Left renal pelvis (tissue), 4 donors: Measurements from ENCODE around the gene CXCL3. TPM values are rescaled to one million over a fixed set of nuclear protein-coding genes. Genes with fewer than 3 reads are reported as not detected.

Source experiments
- DNase-seq, 4 donors: peaks; one replicate each; pipeline ENCODE4 v3.0.0-alpha.2; 2013; ENCODE audit warnings: low read depth in 4 of 4, low spot score in 3 of 4
- polyA plus RNA-seq, 4 donors: library from polyadenylated mRNA; unstranded; fragments of 120-200 nt; gene quantifications; one replicate each; pipeline ENCODE4 v1.2.1, GENCODE V29; 2013; ENCODE audit not compliant: insufficient read length in 4 of 4

The CXCL3 gene
- polyA plus RNA-seq, 4 donors: 0.12 to 1.8 (median 0.17) TPM

- no peak for DNase-seq
These were observed 17.8 kb upstream of the CXCL3 start for GRCh38 chr4:74056114-74056857.

- no peak for DNase-seq
These were observed 17.0 kb upstream of the CXCL3 start for GRCh38 chr4:74055498-74055897.

DNA sequence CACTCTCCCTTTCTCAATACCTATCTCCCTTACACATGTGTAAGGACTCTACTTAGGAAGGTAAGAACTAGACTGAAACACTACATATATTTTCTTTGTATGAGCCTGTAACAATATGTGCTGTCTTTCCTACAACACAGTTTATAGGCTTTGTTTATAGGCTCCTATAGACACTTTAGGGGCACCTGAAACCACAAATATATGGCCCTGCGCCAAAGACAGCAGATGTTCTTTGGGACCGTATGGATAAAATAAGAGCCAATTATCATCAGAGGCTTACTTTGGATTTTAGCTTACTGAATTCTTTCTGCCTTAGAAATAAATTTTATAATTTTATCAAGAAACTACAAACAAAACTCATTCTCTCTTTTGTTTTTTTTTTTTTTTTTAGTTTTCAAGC lies 16.6 kb upstream of the CXCL3 start:
- no peak for DNase-seq

DNA sequence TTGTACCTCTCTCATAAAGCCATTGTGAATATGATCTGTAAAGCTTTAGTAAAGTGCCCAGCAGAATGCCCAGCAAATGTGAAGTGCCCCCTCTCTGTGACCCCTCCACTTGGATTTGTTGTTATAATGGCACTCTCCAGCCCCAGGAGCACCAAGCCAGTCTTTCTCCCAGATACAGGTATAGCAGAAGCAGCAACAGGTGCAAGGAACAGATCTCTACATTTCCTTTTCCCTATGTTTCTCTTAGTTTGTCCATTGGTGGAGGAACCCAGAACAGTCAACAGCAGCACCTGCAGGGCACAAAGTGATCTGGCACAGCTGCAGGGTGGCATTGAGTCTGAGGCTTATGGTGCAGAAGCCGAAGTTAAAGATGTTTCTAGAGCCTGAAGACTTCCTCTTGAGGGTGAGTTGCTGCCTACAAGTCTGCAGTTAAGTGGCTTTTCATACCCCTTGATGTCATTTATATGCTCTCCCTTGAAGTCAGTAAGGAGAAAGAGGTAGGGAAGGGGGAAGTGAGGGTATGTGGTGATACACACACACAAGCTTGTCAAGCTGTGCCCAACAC lies 16.1 kb upstream of the CXCL3 start:
- DNase-seq: no peak

DNA sequence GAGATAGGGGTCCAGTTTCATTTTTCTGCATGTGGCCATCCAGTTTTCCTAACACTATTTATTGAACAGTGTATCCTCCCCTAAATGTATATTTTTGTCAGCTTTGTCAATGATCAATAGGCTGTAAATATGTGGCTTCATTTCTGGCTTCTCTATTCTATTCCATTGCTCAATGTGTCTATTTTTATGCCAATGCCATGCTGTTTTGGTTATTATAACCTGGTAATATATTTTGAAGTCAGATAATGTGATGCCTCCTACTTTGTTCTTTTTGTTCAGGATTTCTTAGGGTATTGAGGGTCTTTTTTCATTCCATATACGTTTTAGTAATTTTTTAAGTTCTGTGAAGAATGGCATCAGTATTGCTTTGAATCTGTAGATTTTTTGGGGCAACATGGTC lies 8.7 kb upstream of the CXCL3 start:
- no peak for DNase-seq

DNA sequence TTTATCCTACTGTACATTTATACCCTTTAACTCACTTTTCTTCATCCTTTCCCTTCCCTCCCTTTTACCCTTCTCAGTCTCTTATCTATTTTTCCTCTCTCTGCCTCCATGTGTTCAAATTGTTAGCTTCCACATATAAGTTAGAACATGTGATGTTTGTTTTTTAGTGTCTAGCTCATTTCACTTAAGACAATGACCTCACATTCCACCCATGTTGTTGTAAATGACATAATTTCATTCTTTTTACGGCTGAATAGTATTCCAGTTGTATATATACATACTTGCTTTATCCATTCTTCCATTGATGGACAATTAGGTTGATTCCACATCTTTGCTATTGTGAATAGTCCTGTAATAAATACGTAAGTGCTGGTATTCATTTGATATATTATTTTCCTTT lies 7.3 kb upstream of the CXCL3 start:
- no peak for DNase-seq

DNA sequence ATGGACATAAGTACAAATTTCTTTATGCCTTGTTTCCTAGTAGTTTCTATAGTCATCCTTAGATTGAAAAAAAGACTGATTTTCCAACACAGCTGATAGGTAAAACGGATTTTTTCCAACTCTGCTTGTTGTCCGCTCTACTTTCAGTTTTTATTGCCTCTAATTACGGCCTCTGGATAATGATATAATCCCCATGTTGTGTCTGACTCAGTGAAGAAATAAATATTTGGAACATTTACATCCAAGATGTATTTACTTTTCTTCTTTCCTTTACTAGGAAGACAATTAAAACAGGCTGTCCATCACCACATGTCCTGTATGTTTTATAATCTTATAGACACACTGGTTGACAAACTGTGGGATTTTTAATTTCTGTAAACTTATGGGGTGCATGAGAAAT lies 6.8 kb upstream of the CXCL3 start:
- DNase-seq: no peak

- no peak for DNase-seq
These were observed 6.2 kb upstream of the CXCL3 start for GRCh38 chr4:74044677-74045076.

GRCh38 chr4:74042681-74043080 lies 4.2 kb upstream of the CXCL3 start:
- DNase-seq: no peak

- DNase-seq: no peak
These were observed 2.9 kb upstream of the CXCL3 start for GRCh38 chr4:74041418-74041817.

GRCh38 chr4:74039315-74039763 lies 850 bp upstream of the CXCL3 start:
- DNase-seq: no peak

- no peak for DNase-seq
These were observed 434 bp downstream of the CXCL3 start for GRCh38 chr4:74038086-74038424.

DNA sequence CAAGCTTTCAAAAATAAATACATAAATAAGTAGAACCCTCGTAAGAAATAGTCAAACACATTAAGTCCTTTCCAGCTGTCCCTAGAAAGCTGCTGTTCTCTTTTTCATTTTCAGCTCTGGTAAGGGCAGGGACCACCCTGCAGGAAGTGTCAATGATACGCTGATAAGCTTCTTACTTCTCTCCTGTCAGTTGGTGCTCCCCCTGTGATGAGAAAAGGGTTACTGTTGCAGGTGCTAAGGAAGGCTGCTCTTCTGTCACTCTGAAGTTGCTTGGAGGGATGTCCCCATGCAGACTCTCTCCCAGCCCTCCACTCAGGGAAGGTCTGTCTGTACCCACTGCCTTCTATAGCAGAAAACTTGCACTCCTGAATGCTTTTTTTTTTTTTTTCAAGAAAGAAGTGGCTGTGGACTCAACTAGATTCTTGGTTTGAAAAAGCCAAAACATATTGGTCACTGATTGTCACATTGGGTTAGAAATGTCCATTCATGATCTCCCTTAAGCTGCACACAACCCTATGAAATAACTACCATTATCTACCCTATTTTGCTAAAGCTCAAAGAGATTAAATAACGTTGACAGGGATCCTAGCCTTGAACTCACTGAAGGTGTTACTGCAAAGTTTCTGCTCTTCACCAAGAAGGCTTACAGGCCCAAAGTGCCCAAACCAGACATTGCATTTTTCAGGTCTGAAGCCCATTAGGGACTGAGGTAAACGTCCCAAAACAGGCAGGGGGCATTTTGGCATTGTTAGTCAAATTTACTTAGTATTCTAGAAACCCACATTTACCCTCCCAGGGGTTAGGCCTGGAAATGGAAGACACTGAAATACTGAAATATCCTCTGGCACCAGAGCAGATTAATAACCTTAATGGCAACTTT lies 1.2 kb downstream of the CXCL3 start:
- no peak for DNase-seq

GRCh38 chr4:74033739-74034138 lies 4.8 kb downstream of the CXCL3 start:
- DNase-seq: no peak

DNA sequence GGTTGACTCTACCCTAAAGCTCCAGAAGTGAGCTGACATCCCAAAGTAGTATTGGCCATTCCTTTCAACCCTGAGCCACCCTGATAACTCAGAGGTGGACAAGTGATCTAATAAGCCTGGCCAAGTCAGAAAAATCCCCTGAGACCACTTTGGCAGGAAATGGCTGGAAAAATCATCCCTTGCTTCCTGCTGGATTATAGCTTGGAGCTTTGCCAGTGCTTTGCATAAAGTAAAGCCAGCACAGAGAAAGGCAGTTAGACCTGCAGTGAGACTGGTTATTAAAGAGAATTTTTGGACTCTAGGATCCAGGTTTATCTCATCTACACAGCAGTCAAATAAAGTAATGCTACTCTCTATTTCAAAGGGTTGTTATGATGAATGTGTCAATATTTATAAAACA lies 6.4 kb downstream of the CXCL3 start:
- no peak for DNase-seq

GRCh38 chr4:74031576-74031975 lies 6.9 kb downstream of the CXCL3 start:
- no peak for DNase-seq

GRCh38 chr4:74030285-74030684 lies 8.2 kb downstream of the CXCL3 start:
- no peak for DNase-seq

DNA sequence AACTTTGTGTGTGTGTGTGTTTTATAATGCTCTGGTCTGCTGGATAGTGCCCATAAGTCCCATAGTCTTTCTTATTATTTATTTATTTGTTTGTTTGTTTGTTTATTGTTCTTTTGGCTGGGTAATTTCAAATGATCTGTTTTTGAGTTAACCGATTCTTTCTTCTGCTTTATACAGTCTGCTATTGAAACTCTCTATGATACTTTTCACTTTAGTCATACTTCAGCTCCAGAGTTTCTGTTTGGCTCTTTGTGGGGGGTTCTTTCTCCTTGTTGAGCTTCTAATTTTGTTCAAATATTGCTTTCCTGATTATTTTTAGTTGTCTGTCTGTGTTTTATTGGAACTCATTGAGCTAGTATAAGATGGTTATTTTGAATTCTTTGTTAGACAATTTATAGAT lies 10.0 kb downstream of the CXCL3 start:
- DNase-seq: no peak

- no peak for DNase-seq
These were observed 14.8 kb downstream of the CXCL3 start for GRCh38 chr4:74023709-74024108.

DNA sequence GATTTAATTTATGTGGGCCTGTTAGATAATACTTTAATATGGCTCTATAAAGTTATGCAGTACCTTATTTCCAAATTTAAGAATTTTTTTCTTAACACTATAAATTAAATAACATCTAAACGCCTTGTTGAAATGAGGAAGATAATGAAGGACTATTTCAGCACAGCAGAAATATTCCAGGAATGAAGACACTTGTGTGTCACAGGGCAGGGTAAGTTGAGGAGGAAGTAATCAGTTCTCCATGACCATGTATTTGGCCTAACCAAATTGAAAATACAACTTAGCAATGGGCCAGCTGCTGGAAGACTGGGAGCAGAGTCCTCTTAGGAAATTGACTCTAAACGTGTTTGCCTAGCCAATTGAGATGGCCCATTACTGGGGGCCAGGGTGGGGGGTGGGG lies 16.9 kb downstream of the CXCL3 start:
- DNase-seq: no peak

- DNase-seq: no peak
These were observed 19.7 kb downstream of the CXCL3 start for GRCh38 chr4:74018771-74019170.

DNA sequence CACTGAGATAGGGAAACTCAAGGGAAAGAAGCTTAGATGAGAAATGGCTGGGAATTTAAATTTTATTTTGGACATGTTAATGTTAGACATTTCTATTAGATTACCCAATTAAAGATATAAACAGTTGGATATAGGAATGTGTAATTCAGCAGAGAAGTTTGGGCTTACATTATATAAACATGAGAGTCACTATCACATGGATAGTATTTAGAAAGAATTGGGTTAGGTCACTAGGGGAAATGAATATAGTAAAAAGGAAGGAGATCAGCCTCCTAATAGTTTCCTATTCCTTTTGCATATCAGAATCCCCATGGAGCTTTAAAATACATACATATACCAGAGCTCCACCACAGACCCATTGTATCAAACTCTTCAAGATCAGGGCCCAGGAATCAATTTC lies 20.4 kb downstream of the CXCL3 start:
- DNase-seq: no peak
